ENCODE measurements around the gene PURA. TPM values are rescaled to one million over a fixed set of nuclear protein-coding genes. Genes with fewer than 3 reads are reported as not detected.

The PURA gene
- total RNA-seq, 1 experiment from 2014 or later: 3.6 TPM

DNA sequence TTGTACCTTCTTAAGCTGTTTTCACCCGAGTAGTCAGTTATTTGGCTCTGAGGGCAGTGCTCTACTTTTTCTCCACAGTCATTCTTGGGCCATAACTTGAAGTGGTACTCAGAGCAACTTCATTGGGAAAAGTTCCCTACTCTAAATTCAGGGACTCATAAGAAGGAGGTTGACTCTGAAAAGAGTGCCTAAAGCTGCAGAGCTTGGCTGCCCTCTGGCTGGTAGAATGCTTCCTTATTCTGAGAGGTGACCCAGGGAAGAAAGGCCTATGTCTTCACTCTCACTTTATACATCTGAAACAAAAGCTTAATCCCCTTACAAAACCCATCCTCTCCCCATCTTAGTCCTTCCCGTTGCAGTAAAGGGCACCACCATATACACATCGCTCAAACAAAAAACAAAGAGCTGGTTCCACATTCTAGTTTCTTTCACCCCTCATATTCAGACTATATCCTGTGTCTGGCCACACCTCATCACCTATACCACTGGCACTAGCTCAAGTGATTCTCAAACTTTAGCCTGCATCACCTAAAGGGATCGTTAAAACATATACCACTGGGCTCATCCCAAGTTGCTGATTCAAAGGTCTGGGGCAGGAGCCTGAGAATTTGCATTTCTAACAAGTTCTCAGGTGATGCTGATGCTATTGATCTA is 19.7 kb downstream of the PURA start:
- Histone ChIP-seq H2AFZ (ENCODE audit: low read length) (no peak overlapping the region), H3K23ac (ENCODE audit: insufficient read length, low read depth, low read length) (no peak overlapping the region), H3T11ph (ENCODE audit: low read length) (no peak overlapping the region), H2BK15ac (ENCODE audit: low read depth, low read length) (no peak overlapping the region), H3K4ac (ENCODE audit: low read depth, low read length) (no peak overlapping the region), H3K79me1 (ENCODE audit: insufficient read depth, low read depth, low read length, poor library complexity, severe bottlenecking) (no peaks in the 10 kb centered on the region), H2BK5ac (ENCODE audit: insufficient read length, low read length) (no peak overlapping the region), H2AK5ac (ENCODE audit: insufficient read length, low read length) (no peak overlapping the region), H3K18ac (ENCODE audit: insufficient read length, low read depth, low read length) (no peak overlapping the region), H3K4me1 (ENCODE audit: insufficient read depth, low read length) (peaks cover 3% of the 10 kb centered on the region; the same call in 1 of the 2 replicates), H2BK20ac (ENCODE audit: low read depth, low read length, poor library complexity, severe bottlenecking) (no peak overlapping the region), H4K5ac (ENCODE audit: insufficient read length, low read depth, low read length) (no peak overlapping the region), H4K8ac (replicated peaks; ENCODE audit: insufficient read length, low read depth, low read length) (no peak overlapping the region), H3K9ac (ENCODE audit: extremely low read depth, insufficient read length, low read length) (no peak overlapping the region), H3K9me3 (ENCODE audit: control insufficient read depth, low read depth, low read length) (no peaks in the 10 kb centered on the region), H3K4me2 (ENCODE audit: insufficient read depth, insufficient read length, low read length) (no peak overlapping the region), H3K56ac (ENCODE audit: insufficient read length, low read depth, low read length) (no peak overlapping the region), H3K27me3 (ENCODE audit: insufficient read depth, low read length) (no peaks in the 10 kb centered on the region), H4K20me1 (ENCODE audit: control insufficient read depth, insufficient read depth, insufficient read length) (no peaks in the 10 kb centered on the region), H2BK12ac (ENCODE audit: insufficient read length, low read depth, low read length) (no peak overlapping the region), H4K91ac (ENCODE audit: insufficient read length, low read depth, low read length) (no peak overlapping the region), H3K79me2 (ENCODE audit: insufficient read depth, low read length) (no peaks in the 10 kb centered on the region), H2BK120ac (ENCODE audit: low read depth, low read length, poor library complexity, severe bottlenecking) (no peak overlapping the region), H3K23me2 (ENCODE audit: insufficient read length, low read depth, low read length, poor library complexity, severe bottlenecking) (no peaks in the 10 kb centered on the region), H3K27ac (ENCODE audit: insufficient read length, low read depth, low read length) (no peak overlapping the region), H3K14ac (ENCODE audit: insufficient read depth, low read length) (no peak overlapping the region)
- Mint-ChIP-seq H3K9me3 (no peaks in the 10 kb centered on the region), H3K4me1 (peaks cover 14 to 20% of the 10 kb centered on the region in 2 experiments), H3K27me3 (ENCODE audit: low read depth) (peaks cover 6% of the 10 kb centered on the region), H3K36me3 (ENCODE audit: insufficient read depth in 1 of 3, low read depth in 3 of 3) (no peaks in the 10 kb centered on the region), H3K4me3 (no peak overlapping the region), H3K27ac (no peak overlapping the region)
- TF ChIP-seq, protein P1, sequence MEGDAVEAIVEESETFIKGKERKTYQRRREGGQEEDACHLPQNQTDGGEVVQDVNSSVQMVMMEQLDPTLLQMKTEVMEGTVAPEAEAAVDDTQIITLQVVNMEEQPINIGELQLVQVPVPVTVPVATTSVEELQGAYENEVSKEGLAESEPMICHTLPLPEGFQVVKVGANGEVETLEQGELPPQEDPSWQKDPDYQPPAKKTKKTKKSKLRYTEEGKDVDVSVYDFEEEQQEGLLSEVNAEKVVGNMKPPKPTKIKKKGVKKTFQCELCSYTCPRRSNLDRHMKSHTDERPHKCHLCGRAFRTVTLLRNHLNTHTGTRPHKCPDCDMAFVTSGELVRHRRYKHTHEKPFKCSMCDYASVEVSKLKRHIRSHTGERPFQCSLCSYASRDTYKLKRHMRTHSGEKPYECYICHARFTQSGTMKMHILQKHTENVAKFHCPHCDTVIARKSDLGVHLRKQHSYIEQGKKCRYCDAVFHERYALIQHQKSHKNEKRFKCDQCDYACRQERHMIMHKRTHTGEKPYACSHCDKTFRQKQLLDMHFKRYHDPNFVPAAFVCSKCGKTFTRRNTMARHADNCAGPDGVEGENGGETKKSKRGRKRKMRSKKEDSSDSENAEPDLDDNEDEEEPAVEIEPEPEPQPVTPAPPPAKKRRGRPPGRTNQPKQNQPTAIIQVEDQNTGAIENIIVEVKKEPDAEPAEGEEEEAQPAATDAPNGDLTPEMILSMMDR (conservative IDR thresholded peaks at IDR 0.05): peak; percentile 11; the same call in 1 of the 3 replicates
- DNase-seq: no peak
- WGBS (ENCODE audit: extremely low coverage, insufficient read length, low lambda C conversion rate): no CpG with 5 or more reads among the region's 4 CpGs
